BJ (cell line): ENCODE measurements around the gene HSPBP1. TPM values are rescaled to one million over a fixed set of nuclear protein-coding genes. Genes with fewer than 3 reads are reported as not detected.

Source experiments
- CTCF ChIA-PET: fragments of 350-600 bp; formaldehyde crosslinking; extraction: SDS; loops from one replicate; lab custom pipeline; 2021; ENCODE audit warnings: antibody characterized with exemption, inconsistent platforms; lab: Yijun Ruan, JAX
- POLR2A ChIA-PET: fragments of 300-600 bp; sonication (Branson Sonifier 250); formaldehyde crosslinking; extraction: SDS; loops from one replicate; lab custom pipeline; 2021; ENCODE audit warnings: antibody characterized with exemption; lab: Charles Lee
- DNase-seq: peaks from one replicate; pipeline ENCODE4 v3.0.0-alpha.2; 2011; ENCODE audit warnings: low read depth
- H3K27me3 ChIP-seq: 2 replicates; pipeline ENCODE4 v1.6.0; 2011; ENCODE audit warnings: low read length; ENCODE audit not compliant: control insufficient read depth, insufficient read depth
- H3K36me3 ChIP-seq: 2 replicates; pipeline ENCODE4 v1.5.1; 2011; ENCODE audit warnings: low read length; ENCODE audit not compliant: control insufficient read depth, insufficient read depth
- H3K4me3 ChIP-seq: 2 replicates; pipeline ENCODE4 v1.5.1; 2011; ENCODE audit warnings: low read depth, mild to moderate bottlenecking, control low read depth, low read length
- CTCF ChIP-seq: IDR thresholded peaks from 2 replicates; pipeline ENCODE4 v1.5.1; 2011; ENCODE audit warnings: low read depth, mild to moderate bottlenecking, control low read depth, inconsistent platforms, low read length, moderate library complexity; ENCODE audit not compliant: insufficient read depth
- polyA plus RNA-seq: library from polyadenylated mRNA; depleted of rRNA; stranded (reverse); fragments of >200 nt; gene quantifications from 2 replicates; pipeline ENCODE4 v1.2.3, GENCODE V29; 2011

HSPBP1 gene
- polyA plus RNA-seq, 1 experiment: 43.8 TPM

- ChIA-PET CTCF (no interaction called here), POLR2A (no interaction called here)
- TF ChIP-seq CTCF: no peak
- Histone ChIP-seq H3K4me3 (no peak overlapping the region), H3K27me3 (no peaks in the 10 kb centered on the region), H3K36me3 (peaks cover 24% of the 10 kb centered on the region)
- peak; percentile 35 for DNase-seq
Observed at GRCh38 chr19:55247621-55248099, 32.2 kb downstream of the HSPBP1 start.

GRCh38 chr19:55246462-55247451 lies 33.2 kb downstream of the HSPBP1 start:
- Histone ChIP-seq H3K27me3 (no peaks in the 10 kb centered on the region), H3K4me3 (no peak overlapping the region), H3K36me3 (peaks cover 31% of the 10 kb centered on the region)
- DNase-seq: no peak
- POLR2A ChIA-PET: no interaction called here
- CTCF ChIA-PET: interaction anchor here (0.6 to 0.9 kb wide), 3 partner anchors 11 to 106 kb away, joined by 3 read pairs; no protein-coding TSS in a partner anchor
- TF ChIP-seq CTCF: no peak

GRCh38 chr19:55245236-55245904 lies 34.5 kb downstream of the HSPBP1 start:
- ChIA-PET CTCF (interaction anchor here (0.9 to 1.7 kb wide), 2 partner anchors 9 to 104 kb away, joined by 3 to 4 read pairs; no protein-coding TSS in a partner anchor), POLR2A (no interaction called here)
- TF ChIP-seq CTCF: no peak
- no peak overlapping the region for H3K4me3 ChIP-seq
- peaks cover 41% of the 10 kb centered on the region for H3K36me3 ChIP-seq
- no peak for DNase-seq
- H3K27me3 ChIP-seq: no peaks in the 10 kb centered on the region

GRCh38 chr19:55244004-55244680 lies 35.8 kb downstream of the HSPBP1 start:
- no peak for DNase-seq
- CTCF ChIA-PET: interaction anchor here (1.7 kb wide), 1 partner anchor 10 kb away, joined by 4 read pairs; no protein-coding TSS in a partner anchor
- H3K27me3 ChIP-seq: no peaks in the 10 kb centered on the region
- peaks cover 53% of the 10 kb centered on the region for H3K36me3 ChIP-seq
- no peak for TF ChIP-seq CTCF
- no peak overlapping the region for H3K4me3 ChIP-seq
- POLR2A ChIA-PET: no interaction called here
